Stimulated activated CD8-positive, alpha-beta memory T cell treated with anti-CD3 and anti-CD28 coated beads, Interleukin-12 subunit alpha, Interleukin-12 subunit beta, amount 100 ng/mL, for 1 hour (primary cell): ENCODE results near the gene ZSWIM3.

ENCODE experiments used
- DNase-seq: peaks from one replicate; pipeline ENCODE4 v3.0.0-alpha.2; 2020; ENCODE audit warnings: low read depth

The ZSWIM3 gene

DNA sequence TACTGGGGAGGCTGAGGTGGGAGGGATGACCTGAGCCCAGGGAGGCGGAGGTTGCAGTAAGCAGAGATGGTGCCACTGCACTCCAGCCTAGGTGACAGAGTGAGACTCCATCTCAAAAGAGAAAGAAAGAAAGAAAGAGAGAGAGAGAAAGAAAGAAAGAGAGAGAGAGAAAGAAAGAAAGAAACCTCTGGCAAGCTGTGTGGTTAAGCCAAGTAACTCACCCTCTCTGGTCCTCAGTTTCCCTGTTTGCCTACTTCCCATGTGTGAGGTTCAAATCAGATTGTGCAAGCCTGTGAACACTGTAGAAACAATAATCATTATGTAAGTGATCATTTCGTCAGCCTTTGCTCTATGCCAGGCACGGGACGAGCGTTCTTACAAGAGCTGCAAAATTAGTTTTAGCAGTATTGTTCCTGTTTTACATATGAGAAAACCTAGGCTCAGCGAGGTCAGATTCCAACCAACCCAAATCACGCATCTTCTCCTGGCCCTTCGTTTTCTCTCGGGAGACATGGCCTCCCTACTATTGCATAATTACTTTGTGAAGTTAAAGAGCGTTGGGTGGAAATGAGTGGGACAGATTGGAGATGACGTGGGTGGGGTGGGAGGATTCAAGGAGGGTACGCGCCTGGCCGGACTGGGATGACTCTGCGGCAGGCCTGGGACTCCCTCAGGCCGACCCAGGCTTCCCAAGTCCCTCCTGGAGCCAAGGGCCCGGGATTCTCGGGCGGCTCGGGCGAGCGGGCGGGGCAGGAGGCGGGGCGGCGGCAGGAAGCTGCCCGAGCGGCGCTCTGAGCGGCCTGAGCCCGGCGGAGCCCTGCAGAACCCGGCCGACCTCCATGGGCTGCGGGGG, 24.2 kb upstream of the ZSWIM3 start, which contains the start of gene SNX21:
SNX21 (plus strand) TSS at position 770 of the 853 bp plus-strand sequence. CDS start 121 bp downstream, outside the sequence.
- no peak for DNase-seq

DNA sequence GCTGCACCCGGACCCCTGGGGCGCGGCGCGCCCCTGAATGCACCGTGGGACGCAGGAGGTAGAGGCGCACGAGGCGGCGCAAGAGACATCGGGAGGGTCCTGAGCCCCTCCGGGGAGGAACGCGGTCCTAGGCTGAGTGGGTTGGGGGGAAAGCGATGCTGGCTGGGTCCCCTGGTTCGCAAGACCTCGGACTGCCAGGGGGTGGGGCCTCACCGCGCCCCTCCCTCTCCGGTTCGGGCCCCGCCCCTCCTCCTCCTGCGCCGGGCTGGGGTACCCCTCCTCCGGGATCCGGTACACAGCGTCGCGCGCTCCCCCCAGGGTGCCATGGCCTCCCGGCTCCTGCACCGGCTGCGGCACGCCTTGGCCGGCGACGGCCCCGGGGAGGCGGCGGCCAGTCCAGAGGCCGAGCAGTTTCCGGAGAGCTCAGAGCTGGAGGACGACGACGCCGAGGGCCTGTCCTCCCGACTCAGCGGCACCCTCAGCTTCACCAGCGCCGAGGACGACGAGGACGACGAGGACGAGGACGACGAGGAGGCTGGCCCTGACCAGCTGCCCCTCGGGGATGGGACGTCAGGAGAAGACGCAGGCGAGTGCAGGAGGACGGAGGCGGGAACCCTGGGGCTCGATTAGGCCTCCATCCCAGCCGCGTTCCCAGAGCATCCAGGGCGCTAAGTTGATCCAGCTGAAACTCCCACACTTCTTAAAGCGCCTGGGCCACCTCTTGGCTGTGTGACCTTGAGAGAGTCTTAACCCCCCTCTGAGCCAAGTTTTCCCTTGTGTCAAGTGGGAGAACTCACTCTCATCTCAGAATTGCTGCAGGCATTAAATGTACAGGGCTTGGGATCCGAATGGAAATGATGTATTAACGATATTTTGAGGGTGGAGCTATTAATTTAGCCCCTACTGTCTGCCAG, 23.3 kb upstream of the ZSWIM3 start:
- no peak for DNase-seq

DNA sequence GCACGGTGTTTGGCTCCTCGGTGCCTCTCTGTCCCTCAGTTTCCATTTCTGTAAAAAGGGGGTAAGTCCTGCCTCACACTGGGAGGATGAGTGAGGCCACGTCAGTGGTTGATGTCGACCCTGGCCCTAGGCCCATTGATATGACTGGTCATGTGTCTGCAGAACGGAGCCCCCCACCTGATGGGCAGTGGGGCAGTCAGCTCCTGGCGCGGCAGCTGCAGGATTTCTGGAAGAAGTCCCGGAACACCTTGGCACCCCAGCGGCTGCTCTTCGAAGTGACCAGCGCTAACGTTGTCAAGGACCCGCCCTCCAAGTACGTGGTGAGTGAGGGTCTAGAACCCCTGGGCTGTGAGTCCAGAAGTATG, 22.6 kb upstream of the ZSWIM3 start:
- no peak for DNase-seq

DNA sequence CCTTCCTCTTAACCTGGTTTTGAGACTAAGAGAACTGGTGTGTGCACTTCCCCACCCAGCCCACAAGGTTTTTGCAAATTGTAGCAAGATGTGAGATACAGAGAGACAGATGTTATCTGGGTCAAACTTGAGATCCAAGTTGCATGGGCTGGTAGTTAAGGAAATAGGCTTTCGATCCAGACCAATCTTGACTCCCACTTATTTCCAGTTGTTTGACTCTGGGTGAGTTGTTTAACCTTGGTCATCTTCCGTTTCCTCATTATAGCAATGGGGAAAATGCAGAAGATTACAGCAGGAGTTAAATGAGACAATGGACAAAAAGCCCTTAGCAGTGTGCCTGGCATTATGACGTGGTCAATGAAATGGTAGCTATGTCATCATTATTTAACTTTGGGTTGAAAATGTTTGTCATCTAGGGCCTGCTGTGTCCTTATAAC, 22.1 kb upstream of the ZSWIM3 start:
- no peak for DNase-seq

DNA sequence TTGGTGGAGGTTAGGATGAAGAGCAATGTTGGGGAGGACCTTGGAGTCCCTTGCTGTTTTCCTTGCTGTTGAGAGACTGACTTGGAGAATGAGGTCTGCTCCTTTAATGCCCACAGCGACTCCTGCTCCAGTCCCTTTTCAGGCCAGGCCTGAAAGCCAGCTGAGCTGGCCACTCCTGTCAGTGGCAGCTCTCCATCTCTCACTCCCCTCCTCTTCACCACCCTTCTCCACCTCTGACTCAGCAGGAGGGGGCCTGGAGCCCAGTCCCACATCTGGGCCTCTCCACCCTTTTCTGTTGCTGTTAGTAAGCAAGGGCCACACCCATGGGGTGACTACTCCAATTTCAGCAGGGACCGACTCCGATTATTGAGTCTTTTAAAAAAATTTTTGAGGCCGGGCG, 21.6 kb upstream of the ZSWIM3 start:
- DNase-seq: no peak

DNA sequence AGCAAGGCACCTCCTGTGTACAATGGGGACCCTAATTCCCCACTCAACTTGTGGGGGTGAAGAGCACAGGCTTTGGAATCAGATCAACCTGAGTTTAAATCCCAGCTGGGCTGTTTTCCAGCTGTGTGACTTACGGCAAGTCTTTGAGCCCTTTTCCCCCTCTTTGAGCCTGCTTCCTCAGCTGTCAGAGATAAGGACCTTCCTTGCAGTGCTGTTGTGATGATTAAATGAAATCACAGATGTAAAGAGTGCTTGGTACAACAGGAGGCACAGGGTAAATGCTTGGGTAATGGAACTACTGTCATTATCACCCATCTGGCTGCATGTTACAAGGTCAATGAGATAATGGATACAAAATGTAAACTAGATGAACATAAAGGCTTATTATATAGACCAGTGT, 20.6 kb upstream of the ZSWIM3 start:
- DNase-seq: no peak

DNA sequence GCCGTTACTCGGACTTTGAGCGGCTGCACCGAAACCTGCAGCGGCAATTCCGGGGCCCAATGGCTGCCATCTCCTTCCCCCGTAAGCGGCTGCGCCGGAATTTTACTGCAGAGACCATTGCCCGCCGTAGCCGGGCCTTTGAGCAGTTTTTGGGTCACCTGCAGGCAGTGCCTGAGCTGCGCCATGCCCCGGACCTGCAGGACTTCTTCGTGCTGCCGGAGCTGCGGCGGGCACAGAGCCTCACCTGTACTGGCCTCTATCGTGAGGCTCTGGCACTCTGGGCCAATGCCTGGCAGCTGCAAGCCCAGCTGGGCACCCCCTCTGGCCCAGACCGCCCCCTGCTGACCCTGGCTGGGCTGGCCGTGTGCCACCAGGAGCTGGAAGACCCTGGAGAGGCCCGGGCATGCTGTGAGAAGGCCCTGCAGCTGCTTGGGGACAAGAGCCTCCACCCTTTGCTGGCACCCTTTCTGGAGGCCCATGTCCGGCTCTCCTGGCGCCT, 16.7 kb upstream of the ZSWIM3 start:
- DNase-seq: no peak

DNA sequence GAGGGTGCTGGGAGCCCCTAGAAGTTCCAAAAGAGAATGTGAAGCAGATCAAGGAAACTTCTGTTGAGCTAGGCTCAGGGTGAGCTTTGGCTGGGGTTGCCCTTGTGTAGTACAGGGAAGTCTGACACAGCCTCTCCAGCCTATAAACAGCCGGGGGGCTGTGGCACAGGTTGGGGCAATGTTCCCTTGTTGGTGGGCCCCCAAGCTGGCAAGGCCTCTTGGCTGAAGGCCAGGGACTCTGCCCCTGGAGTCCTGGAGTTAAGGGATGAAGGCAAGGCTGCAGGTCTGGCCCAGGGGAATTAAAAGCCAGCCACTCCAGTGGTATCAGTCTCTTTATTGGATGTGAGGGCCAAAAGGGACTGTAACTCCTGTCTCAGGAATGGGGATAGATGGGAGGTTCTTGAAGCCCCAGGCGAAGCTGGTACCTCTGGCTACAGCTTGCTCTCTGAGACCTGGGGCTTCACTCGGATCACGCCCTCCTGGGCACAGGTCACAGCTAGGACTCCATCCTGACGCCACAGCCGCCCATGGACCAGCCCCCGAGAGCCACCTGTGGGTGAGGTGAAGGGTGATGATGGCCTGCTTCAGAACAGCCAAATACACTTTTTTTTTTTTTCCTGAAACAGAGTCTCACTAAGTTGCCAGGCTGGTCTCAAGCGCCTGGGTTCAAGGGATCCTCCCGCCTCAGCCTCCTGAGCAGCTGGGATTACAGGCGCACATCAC, 15.8 kb upstream of the ZSWIM3 start:
- no peak for DNase-seq

DNA sequence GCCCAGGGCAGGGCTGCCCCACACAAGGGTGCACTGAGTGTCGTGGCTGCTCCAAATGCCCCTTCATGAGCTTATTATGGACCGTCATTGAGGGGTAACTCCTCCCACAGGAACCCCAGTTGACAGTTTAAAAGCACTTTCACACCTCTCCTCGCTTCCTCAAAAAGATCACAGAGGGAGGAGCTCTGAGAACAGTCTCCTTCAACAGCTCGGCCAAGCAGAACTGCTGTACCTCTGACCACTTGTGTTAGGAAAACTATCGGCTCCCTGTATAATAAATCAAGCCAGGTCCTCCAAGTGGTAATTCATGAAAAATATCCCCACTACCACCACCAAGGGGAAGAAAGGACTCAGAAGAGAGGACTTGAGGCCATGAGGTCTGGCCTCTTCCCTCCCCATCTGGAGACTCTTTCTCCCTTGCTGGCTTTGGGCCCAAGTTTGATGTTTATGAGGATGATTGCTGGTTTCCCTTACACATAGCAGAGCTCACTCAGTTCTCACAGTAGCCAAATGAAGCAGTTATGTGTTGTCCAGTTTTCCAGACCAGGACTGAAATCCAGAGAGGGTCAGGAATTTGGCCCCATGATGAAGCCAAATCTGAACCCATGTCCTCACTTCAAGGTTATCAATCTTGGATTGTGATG, 15.1 kb upstream of the ZSWIM3 start:
- DNase-seq: no peak

DNA sequence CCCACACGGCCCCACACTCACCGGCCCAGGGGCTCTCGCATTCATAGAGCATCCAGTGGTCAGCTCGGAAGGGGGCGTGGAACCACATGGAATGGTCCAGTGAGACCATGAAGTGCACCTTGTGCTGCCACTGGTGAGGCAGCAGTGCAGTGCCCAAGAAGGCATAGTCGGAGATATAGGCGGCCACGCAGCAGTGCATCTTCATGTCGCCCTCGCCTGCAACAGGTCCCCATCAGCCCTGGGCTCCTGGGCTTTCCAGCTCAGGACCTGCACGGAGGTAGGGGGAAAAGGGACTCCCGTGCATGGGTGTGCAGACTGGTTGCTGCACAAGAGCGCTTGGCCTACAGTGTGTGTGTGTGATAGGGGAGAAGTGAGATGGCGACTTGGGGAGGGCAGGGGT, 13.9 kb upstream of the ZSWIM3 start:
- no peak for DNase-seq

DNA sequence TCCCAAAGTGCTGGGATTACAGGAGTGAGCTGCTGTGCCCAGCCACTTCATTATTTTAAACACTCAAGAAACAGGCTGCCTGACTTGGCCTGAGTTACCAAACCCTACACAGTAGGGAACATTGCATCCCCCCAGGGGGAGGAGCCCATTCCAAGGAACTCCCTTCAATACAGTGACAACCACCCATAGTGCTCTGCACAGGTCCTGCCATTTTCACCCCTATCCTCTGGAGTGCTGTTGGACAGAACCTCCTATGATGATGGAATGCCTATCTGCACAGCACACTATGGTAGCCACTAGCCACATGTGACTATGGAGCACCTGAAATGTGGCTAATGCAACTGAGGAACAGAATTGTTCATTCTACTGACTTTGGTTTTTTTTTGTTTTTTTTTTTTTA, 12.0 kb upstream of the ZSWIM3 start:
- DNase-seq: no peak

DNA sequence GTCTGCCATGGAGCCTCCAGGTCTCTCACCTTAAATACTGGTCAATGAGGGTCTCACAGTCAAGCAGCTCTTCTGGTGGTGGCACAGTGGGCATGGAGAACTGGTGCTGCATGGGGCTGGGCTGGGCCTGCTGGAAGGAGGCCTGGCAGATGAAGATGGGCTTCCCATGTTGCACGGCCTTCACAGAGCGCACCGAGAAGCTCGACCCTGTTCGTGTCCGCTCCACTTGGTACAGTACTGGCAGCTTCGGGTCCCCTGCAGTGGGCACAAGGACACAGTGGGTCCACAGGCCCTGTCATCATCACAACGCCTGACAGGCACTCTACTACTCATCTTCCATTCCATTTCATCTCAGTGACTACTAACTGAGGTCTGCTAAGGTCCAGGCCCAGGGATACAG, 9.0 kb upstream of the ZSWIM3 start:
- DNase-seq: no peak

DNA sequence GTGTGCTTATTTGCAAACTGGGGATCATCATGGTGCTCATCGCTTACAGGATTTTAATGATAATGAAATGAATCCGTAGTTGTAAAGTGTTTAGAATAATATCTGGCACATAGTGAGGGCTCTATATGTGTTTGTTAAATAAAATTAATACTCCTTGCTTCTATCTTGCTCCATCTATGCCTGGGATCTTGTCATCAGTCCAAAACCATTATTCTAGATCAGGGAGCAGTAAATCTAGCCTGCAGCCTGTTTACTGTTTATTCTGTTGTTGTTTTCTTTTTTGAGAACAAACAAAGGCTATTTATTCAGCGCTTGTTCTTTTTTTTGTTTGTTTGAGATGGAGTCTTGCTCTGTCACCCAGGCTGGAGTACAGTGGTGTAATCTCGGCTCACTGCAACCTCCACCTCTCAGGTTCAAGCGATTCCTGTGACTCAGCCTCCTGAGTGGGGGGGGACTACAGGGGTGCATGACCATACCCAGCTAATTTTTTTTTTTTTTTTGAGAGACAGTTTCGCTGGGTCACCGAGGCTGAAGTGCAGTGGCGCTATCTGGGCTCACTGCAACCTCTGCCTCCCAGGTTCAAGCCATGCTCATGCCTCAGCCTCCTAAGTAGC, 8.3 kb upstream of the ZSWIM3 start:
- no peak for DNase-seq

DNA sequence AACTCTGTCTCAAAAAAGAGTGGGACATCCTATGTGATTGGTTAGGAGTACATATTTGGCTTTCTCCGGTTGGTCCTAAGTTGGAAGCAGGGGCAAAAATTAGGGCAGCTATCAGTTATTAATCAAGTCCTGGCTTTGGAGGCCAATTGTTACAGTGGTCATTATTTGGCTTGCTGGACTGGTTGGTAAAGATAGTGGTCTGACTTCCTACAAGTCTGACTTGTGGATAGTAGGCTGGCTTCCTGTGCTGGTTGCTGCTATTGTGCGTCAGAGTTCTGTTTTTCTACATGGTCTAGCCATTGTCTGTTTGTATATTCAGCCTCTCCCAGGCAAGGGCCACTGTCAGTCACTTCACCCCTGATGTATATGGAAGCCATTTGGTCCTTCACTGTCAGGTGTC, 7.2 kb upstream of the ZSWIM3 start:
- no peak for DNase-seq

DNA sequence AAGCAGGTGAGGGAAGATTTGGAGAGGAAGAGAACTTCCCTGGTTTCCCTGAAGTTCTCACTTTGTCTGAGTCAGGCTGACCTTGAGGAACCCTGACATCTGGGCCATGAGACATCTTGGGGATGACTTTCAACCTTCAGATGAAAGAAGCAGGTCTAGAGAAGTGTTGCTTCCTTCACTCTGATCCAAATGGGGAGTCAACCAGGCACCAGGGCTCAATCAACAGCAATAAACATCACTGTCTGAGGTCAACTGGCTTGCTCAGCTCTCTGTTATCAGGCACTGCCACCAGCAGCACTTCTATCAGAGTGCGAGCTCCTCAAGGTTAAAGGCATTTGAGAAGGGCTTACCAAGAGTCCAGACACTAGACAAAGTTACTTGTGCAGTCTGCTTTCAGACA, 6.5 kb upstream of the ZSWIM3 start:
- DNase-seq: no peak

DNA sequence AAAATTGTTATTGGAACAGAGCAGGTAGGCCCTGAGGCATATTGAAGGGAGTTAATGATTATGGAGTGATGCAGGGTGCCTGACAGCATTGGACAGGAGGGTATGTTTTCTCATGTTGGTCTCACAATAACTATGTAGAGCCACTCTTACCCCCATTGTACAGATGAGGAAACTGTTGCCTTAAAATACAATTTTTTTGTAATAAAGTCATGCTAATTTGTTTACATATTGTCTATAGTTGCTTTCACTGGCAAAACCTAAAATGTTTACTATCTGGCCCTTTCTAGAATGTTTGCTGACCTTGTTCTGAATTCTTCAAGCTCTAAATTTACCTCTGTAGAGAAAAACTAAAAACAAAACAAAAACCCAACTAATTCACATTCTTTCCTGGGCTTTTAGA, 5.9 kb upstream of the ZSWIM3 start:
- DNase-seq: no peak

DNA sequence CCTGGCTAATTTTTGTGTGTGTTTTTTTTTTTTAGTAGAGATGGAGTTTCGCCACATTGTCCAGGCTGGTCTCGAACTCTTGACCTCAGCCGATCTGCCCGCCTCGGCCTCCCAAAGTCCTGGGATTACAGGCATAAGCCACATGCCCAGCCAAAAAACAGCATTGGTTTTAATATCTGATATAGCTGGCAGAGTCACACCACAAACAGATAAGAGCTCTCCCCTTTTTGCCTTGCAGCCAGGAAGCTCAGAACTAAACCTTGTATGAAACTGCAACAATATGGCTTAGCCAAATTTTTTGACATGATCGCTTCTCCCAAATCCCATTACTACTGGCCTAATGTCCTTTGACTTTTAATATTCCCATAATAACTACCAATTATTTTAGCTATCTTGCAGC, 5.1 kb upstream of the ZSWIM3 start:
- DNase-seq: no peak

DNA sequence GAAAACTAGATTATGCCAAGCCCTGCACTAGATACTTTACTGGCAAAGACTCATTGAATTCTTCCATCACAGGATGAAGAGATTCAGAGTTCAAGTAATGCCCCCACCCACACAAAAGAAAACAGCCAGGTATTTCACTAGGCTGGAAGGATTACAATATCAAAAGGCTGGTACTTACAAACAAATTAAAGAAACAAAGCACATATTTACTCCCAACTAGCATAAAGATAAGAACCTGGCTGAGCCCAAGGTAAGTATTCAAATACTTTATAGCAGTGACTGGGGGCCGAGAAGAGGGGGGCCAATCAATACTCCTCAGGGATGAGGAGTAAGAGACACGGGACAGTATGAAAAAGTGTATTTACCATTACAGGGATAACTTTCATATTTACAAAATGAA, 3.9 kb upstream of the ZSWIM3 start:
- DNase-seq: no peak

DNA sequence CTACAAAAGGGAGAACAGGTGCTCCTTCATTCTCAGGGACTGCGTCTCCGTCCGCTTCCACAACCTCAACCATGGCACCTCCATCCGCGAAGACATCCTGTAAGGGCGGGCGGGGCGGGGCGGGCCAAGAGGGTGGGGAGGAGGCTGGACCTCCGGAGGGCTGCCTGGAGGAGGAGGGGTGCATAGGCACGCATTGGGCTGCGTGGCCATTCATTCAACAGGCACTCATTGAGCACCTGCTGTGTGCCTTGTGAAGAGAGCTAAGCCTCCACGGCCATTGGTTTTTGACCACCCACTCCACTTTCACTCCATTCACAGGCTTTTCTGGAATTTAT, 435 bp downstream of the ZSWIM3 start:
- no peak for DNase-seq

DNA sequence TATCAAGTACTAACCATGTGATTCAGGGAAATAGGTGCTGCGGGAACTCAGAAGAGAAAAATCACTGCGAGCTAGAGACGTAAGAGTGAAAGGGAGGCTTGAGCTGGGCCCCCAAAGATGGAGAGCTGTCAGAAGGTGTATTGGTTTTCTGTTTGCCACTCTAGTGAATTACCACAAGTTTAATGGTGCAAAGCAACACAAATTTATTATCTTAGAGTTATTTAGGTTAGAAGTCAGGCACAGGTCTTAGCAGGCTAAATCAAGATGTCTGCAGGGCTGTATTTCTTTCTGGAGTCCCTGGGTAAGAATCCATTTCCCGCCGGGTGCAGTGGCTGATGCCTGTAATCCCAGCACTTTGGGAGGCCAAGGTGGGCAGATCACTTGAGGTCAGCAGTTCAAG, 2.5 kb downstream of the ZSWIM3 start:
- DNase-seq: no peak

DNA sequence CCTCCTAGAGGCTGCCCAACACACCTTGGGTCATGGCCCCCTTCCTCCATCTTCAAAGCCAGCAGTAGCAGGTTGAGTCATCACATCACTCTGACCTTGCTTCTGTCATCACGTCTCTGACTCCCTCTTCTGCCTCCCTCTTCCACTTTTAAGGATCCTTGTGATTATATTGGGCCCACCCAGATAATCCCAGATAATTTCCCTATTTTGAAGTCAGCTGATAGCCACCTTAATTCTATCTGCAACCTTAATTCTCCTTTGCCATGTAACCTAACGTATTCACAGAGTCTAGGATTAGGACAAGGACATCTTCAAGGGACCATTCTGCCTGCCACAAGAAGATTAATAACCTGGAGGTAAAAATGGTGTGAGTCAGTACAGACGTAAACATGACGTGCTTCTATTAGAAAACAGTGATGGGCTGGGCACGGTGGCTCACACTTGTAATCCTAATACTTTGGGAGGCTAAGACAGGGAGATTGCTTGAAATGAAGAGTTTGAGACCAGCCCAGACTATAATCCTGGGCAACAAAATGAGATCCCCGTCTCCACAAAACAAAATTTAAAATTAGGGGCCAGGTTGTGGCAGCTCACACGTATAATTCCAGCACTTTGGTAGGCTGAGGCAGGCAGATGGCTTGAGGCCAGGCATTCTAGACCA, 3.3 kb downstream of the ZSWIM3 start:
- DNase-seq: no peak
